NCI-H2081 treated with DMSO at 0.1 percent for 48 hours (cell line): ENCODE measurements around the gene POLR1E.

ENCODE experiments used
- DNase-seq: peaks from one replicate; lab custom pipeline; 2025; lab: John Stamatoyannopoulos, UW

Gene POLR1E

DNA sequence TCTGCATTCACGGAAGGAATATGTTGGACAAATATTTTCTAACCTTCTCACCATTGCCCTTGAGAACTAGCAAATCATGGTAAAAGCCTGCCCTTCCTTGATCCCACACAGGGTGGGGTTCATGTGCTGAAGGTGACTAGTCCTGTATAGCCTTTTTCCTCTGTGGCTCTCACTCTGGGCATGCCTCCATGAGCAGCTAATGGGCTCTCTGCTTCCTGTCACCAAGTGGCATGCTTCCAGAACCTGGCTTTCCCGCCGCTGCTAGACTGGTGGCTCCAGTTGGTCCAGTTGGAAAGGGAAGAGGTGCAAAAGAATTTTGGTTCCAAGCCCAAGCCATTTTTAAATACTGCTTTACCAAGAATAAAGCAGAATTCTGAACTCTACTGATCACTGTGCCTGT, 54.9 kb downstream of the POLR1E start:
- DNase-seq = no peak

- DNase-seq = no peak
These were observed 55.7 kb downstream of the POLR1E start for GRCh38 chr9:37541465-37541864.

- DNase-seq = no peak
These were observed 56.7 kb downstream of the POLR1E start for GRCh38 chr9:37542488-37542887.

DNA sequence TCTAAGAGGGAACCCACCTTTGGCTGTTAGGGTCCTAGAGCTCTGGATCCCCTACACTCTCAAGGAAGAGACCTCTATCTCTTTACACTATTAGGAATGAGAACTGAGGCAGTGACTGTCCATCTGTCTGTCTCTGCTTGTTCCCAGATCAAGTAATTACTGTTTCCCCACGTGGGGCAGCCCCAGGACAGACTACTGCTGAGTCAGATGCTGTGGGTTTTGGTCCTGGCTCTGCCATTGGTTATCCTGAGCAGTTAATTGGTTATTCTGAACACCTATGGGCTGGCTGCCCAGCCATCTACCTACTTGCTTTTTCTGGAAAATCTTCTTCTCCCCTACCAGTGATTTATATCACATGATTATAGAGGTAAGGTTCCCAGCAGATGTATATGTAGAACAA, 57.1 kb downstream of the POLR1E start:
- no peak for DNase-seq

DNA sequence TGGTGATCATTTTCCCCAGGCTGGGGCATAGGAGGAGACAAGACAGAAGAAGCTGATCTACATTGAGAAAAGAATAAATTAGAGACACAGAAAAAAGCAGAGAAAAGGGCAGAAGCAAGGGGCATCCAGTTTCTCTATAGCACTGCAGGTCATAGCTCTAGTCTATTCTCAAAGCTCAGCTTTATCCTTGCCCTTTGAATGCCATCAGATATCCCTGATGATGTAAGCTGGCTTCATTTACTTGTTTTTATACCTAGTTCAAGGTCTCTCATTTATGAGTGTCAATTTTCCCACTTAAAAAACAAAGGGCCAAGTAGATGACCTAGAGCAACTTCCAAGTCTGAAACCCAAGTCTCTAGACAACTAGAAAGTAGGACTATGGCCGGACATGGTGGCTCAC, 57.7 kb downstream of the POLR1E start:
- DNase-seq = no peak

- DNase-seq = no peak
These were observed 61.7 kb downstream of the POLR1E start for GRCh38 chr9:37547328-37547878.

- no peak for DNase-seq
These were observed 63.8 kb downstream of the POLR1E start for GRCh38 chr9:37549527-37549926.

GRCh38 chr9:37550781-37551180, 65.0 kb downstream of the POLR1E start:
- DNase-seq = no peak

GRCh38 chr9:37551468-37551867, 65.7 kb downstream of the POLR1E start:
- no peak for DNase-seq

DNA sequence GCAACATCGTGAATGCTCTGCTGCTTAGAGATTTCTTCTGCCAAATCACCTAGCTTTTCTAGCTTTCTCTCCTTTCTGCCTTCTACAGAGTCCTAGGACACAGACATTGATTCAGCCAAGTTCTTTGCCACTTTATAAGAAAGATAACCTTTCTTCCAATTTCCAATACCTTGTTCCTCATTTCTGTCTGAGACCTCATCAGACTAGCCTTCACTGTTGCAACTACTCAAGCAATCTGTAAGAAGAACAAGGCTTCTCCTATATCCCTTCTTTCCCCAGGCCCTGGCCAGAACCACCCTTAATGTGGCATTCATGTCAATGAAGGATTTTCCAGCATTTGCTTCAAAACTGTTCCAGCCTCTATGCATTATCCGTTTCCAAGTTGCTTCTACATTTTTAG, 66.1 kb downstream of the POLR1E start:
- no peak for DNase-seq
